ENCODE data around the gene CLN6.
"Not testable (repeated sequence)": the region's sequence is repeated elsewhere in the genome, so short reads cannot be mapped to it uniquely, and the experiment has no call there.

Gene CLN6

GRCh38 chr15:68186671-68187397, 42.7 kb downstream of the CLN6 start:
- no peak for DNase-seq

- DNase-seq = no peak
Observed at GRCh38 chr15:68184616-68185480, 44.7 kb downstream of the CLN6 start.

- DNase-seq = no peak
Observed at GRCh38 chr15:68183616-68184315, 45.8 kb downstream of the CLN6 start.

GRCh38 chr15:68177742-68178141, 51.8 kb downstream of the CLN6 start:
- DNase-seq = no peak

GRCh38 chr15:68176601-68177000, 52.9 kb downstream of the CLN6 start:
- no peak for DNase-seq

GRCh38 chr15:68175526-68175925, 54.0 kb downstream of the CLN6 start:
- DNase-seq = no peak

- no peak for DNase-seq
Observed at GRCh38 chr15:68173119-68173518, 56.4 kb downstream of the CLN6 start.

- not testable (repeated sequence) for DNase-seq
Observed at GRCh38 chr15:68172037-68172436, 57.5 kb downstream of the CLN6 start.

GRCh38 chr15:68166847-68167246, 62.7 kb downstream of the CLN6 start:
- DNase-seq = no peak

- DNase-seq = no peak
Observed at GRCh38 chr15:68163191-68163590, 66.3 kb downstream of the CLN6 start.

- no peak for DNase-seq
Observed at GRCh38 chr15:68158046-68158628, 71.4 kb downstream of the CLN6 start.

- DNase-seq = no peak
Observed at GRCh38 chr15:68157074-68157473, 72.5 kb downstream of the CLN6 start.

Measured in NCI-H510A (cell line).